Measurements from ENCODE around the gene SLC38A6.
"Not testable (repeated sequence)": the region's sequence is repeated elsewhere in the genome, so short reads cannot be mapped to it uniquely, and the experiment has no call there.

Gene SLC38A6

GRCh38 chr14:61063461-61063860, 82.4 kb downstream of the SLC38A6 start:
- DNase-seq, result no peak

- DNase-seq, result no peak
Observed at GRCh38 chr14:61064210-61064609, 83.2 kb downstream of the SLC38A6 start.

GRCh38 chr14:61064856-61065255, 83.8 kb downstream of the SLC38A6 start:
- no peak for DNase-seq

- DNase-seq, result no peak
Observed at GRCh38 chr14:61065656-61066055, 84.6 kb downstream of the SLC38A6 start.

GRCh38 chr14:61072442-61072841, 91.4 kb downstream of the SLC38A6 start:
- not testable (repeated sequence) for DNase-seq

GRCh38 chr14:61074852-61075251, 93.8 kb downstream of the SLC38A6 start:
- DNase-seq, result no peak

- DNase-seq, result no peak
Observed at GRCh38 chr14:61076556-61076955, 95.5 kb downstream of the SLC38A6 start.

GRCh38 chr14:61077437-61077836, 96.4 kb downstream of the SLC38A6 start:
- no peak for DNase-seq

GRCh38 chr14:61077951-61078720, 97.1 kb downstream of the SLC38A6 start:
- no peak for DNase-seq

GRCh38 chr14:61080591-61081010, 99.6 kb downstream of the SLC38A6 start:
- no peak for DNase-seq

GRCh38 chr14:61088081-61088480, 107.0 kb downstream of the SLC38A6 start:
- DNase-seq, result no peak

GRCh38 chr14:61089126-61089750, 108.2 kb downstream of the SLC38A6 start:
- DNase-seq, result no peak

- no peak for DNase-seq
Observed at GRCh38 chr14:61090432-61091216, 109.6 kb downstream of the SLC38A6 start.

- no peak for DNase-seq
Observed at GRCh38 chr14:61091657-61092273, 110.7 kb downstream of the SLC38A6 start.

- not testable (repeated sequence) for DNase-seq
Observed at GRCh38 chr14:61098096-61098495, 117.1 kb downstream of the SLC38A6 start.

- DNase-seq, result no peak
Observed at GRCh38 chr14:61098721-61099120, 117.7 kb downstream of the SLC38A6 start.

- DNase-seq, result no peak
Observed at GRCh38 chr14:61099216-61099835, 118.3 kb downstream of the SLC38A6 start.

- no peak for DNase-seq
Observed at GRCh38 chr14:61101803-61102548, 120.9 kb downstream of the SLC38A6 start.

All from GDM1 (cell line).